ENCODE data around the gene ST7L. TPM values are rescaled to one million over a fixed set of nuclear protein-coding genes. Genes with fewer than 3 reads are reported as not detected.

The ST7L gene
- total RNA-seq, 3 donors from 2014 or later (not counting 1 experiment from before 2014, with no cell fraction given), result 23.5 to 32.3 (median 30.1) TPM

DNA sequence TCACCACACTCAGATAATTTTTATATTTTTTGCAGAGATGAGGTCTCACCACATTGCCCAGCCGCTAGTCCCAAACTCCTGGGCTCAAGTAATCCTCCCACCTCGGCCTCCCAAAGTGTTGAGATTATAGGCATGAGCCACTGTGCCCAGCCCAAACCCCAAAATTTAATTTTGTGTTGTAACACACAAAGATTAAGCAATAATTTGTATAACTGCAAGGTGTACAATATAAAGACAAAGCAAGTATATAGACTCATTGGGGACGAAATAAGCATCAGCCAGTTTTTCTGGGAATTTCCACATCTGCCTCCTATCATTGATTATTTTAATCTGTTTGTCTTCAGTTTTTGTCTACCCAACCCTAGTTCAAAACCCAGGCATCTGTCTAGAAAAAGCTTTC, 42.7 kb downstream of the ST7L start:
- Histone ChIP-seq H3K27ac (ENCODE audit: low read length) (no peak overlapping the region), H3K36me3 (ENCODE audit: control insufficient read depth, insufficient read depth, low read length) (peaks cover 6% of the 10 kb centered on the region), H3K27me3 (ENCODE audit: control insufficient read depth, insufficient read depth, low read length) (no peaks in the 10 kb centered on the region), H3K4me1 (ENCODE audit: control insufficient read depth, insufficient read depth, low read length) (no peaks in the 10 kb centered on the region), H3K4me3 (ENCODE audit: low read length) (no peak overlapping the region), H3K9me3 (ENCODE audit: control insufficient read depth, insufficient read depth, low read length) (no peaks in the 10 kb centered on the region)
- WGBS (ENCODE audit: insufficient coverage), result 84% methylated on average over 3 of the region's 3 CpGs
- no peaks in the 10 kb centered on the region for H3K36me3 Mint-ChIP-seq
- H3K4me3 Mint-ChIP-seq, result no peak overlapping the region
- H3K9me3 Mint-ChIP-seq, result no peaks in the 10 kb centered on the region
- intact Hi-C loops (cut with micrococcal nuclease), result no loop called here
- no peak for ATAC-seq
- TF ChIP-seq, protein P1, sequence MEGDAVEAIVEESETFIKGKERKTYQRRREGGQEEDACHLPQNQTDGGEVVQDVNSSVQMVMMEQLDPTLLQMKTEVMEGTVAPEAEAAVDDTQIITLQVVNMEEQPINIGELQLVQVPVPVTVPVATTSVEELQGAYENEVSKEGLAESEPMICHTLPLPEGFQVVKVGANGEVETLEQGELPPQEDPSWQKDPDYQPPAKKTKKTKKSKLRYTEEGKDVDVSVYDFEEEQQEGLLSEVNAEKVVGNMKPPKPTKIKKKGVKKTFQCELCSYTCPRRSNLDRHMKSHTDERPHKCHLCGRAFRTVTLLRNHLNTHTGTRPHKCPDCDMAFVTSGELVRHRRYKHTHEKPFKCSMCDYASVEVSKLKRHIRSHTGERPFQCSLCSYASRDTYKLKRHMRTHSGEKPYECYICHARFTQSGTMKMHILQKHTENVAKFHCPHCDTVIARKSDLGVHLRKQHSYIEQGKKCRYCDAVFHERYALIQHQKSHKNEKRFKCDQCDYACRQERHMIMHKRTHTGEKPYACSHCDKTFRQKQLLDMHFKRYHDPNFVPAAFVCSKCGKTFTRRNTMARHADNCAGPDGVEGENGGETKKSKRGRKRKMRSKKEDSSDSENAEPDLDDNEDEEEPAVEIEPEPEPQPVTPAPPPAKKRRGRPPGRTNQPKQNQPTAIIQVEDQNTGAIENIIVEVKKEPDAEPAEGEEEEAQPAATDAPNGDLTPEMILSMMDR (IDR thresholded peaks at IDR 0.05), result no peak
- no peak for DNase-seq
- no peak overlapping the region for H3K27ac Mint-ChIP-seq
- no peaks in the 10 kb centered on the region for H3K4me1 Mint-ChIP-seq
- H3K27me3 Mint-ChIP-seq (ENCODE audit: low read depth in 2 of 2), result no peaks in the 10 kb centered on the region

DNA sequence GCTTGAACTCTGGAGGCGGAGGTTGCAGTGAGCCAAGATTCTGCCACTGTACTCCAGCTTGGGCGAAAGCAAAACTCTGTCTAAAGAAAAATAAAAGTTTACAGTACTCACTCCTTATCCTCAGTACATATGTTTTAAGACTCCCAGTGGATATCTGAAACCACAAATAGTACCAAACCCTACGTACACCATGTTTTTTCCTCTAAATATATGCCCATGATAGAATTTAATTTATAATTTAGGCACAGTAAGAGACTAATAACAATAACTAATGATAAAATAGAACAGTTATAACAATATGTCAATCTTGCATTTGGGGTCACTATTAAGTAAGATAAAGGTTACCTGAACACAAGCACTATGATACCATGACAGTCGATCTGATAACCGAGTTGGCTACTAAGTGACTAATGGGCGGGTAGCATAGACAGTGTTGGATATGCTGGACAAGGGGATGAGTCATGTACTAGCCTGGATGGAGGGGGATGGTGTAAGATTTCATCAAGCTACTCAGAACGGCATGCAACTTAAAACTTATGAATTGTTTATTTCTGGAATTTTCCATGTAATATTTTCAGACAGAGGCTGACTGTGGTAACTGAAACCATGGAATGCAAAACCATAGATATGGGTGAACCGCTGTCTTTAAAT, 43.7 kb downstream of the ST7L start:
- H3K36me3 ChIP-seq (ENCODE audit: control insufficient read depth, insufficient read depth, low read length), result peaks cover 6% of the 10 kb centered on the region
- no peak overlapping the region for H3K27ac ChIP-seq (ENCODE audit: low read length)
- no peak overlapping the region for H3K4me3 ChIP-seq (ENCODE audit: low read length)
- intact Hi-C loops (cut with micrococcal nuclease), result no loop called here
- TF ChIP-seq, protein P1 (IDR thresholded peaks at IDR 0.05), result no peak
- H3K27me3 Mint-ChIP-seq (ENCODE audit: low read depth in 2 of 2), result no peaks in the 10 kb centered on the region
- ATAC-seq (no peak), DNase-seq (no peak)
- no peaks in the 10 kb centered on the region for H3K27me3 ChIP-seq (ENCODE audit: control insufficient read depth, insufficient read depth, low read length)
- no peaks in the 10 kb centered on the region for H3K36me3 Mint-ChIP-seq
- no peaks in the 10 kb centered on the region for H3K9me3 ChIP-seq (ENCODE audit: control insufficient read depth, insufficient read depth, low read length)
- no peaks in the 10 kb centered on the region for H3K4me1 Mint-ChIP-seq
- no peaks in the 10 kb centered on the region for H3K4me1 ChIP-seq (ENCODE audit: control insufficient read depth, insufficient read depth, low read length)
- H3K27ac Mint-ChIP-seq, result no peak overlapping the region
- 95% methylated on average over 7 of the region's 8 CpGs for WGBS (ENCODE audit: insufficient coverage)
- H3K9me3 Mint-ChIP-seq, result no peaks in the 10 kb centered on the region
- H3K4me3 Mint-ChIP-seq, result no peak overlapping the region

DNA sequence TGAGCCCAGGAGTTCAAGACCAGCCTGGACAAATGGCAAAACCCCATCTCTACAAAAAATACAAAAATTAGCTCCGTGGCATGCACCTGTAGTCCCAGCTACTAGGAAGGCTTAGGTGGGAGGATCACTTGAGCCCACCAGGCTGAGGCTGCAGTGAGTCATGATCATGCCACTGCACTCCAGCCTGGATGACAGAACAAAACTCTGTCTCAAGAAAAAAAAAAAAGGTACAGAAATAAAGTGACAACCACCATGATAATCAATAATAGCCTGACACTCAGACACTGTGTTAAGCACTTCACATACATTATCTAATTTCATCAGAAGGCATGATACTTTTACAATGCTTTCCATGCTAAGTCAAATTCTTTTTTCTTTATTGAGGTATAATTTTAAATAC, 53.1 kb downstream of the ST7L start:
- TF ChIP-seq, protein P1 (IDR thresholded peaks at IDR 0.05), result no peak
- WGBS (ENCODE audit: insufficient coverage), result 100% methylated on average over 1 of the region's 1 CpG
- Histone ChIP-seq H3K4me3 (ENCODE audit: low read length) (no peak overlapping the region), H3K27ac (ENCODE audit: low read length) (no peak overlapping the region), H3K36me3 (ENCODE audit: control insufficient read depth, insufficient read depth, low read length) (no peaks in the 10 kb centered on the region), H3K4me1 (ENCODE audit: control insufficient read depth, insufficient read depth, low read length) (no peaks in the 10 kb centered on the region), H3K27me3 (ENCODE audit: control insufficient read depth, insufficient read depth, low read length) (no peaks in the 10 kb centered on the region), H3K9me3 (ENCODE audit: control insufficient read depth, insufficient read depth, low read length) (no peaks in the 10 kb centered on the region)
- intact Hi-C loops (cut with micrococcal nuclease), result no loop called here
- H3K36me3 Mint-ChIP-seq, result no peaks in the 10 kb centered on the region
- H3K4me3 Mint-ChIP-seq, result no peak overlapping the region
- DNase-seq (no peak), ATAC-seq (no peak)
- no peak overlapping the region for H3K27ac Mint-ChIP-seq
- H3K27me3 Mint-ChIP-seq (ENCODE audit: low read depth in 2 of 2), result no peaks in the 10 kb centered on the region
- H3K4me1 Mint-ChIP-seq, result no peaks in the 10 kb centered on the region
- no peaks in the 10 kb centered on the region for H3K9me3 Mint-ChIP-seq

DNA sequence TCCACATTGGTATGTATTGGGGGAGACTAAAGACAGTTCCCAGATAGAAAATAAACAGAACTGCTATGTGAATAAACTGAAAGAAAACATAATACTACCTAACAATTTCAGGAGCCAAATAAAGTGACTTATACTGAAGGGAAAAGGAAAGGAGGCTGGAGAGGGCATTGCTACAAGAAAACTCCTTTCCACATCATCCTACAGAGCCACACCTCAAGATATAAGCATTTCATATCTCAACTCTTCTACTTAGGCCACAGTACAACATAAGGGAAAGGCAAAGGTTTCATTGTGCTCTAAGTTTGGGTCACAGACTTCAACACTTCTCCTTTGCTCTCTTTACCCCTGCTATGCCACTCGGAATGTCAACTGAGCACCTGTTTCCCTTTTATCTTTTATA, 54.9 kb downstream of the ST7L start:
- TF ChIP-seq, protein P1 (IDR thresholded peaks at IDR 0.05), result no peak
- Mint-ChIP-seq H3K36me3 (no peaks in the 10 kb centered on the region), H3K27me3 (ENCODE audit: low read depth in 2 of 2) (no peaks in the 10 kb centered on the region), H3K4me3 (no peak overlapping the region), H3K9me3 (no peaks in the 10 kb centered on the region), H3K4me1 (no peaks in the 10 kb centered on the region), H3K27ac (no peak overlapping the region)
- no peak for DNase-seq
- intact Hi-C loops (cut with micrococcal nuclease), result no loop called here
- no peaks in the 10 kb centered on the region for H3K4me1 ChIP-seq (ENCODE audit: control insufficient read depth, insufficient read depth, low read length)
- H3K4me3 ChIP-seq (ENCODE audit: low read length), result no peak overlapping the region
- no CpG with 5 or more reads among the region's 1 CpG for WGBS (ENCODE audit: insufficient coverage)
- H3K36me3 ChIP-seq (ENCODE audit: control insufficient read depth, insufficient read depth, low read length), result no peaks in the 10 kb centered on the region
- H3K9me3 ChIP-seq (ENCODE audit: control insufficient read depth, insufficient read depth, low read length), result no peaks in the 10 kb centered on the region
- no peak for ATAC-seq
- no peaks in the 10 kb centered on the region for H3K27me3 ChIP-seq (ENCODE audit: control insufficient read depth, insufficient read depth, low read length)
- H3K27ac ChIP-seq (ENCODE audit: low read length), result no peak overlapping the region

Data from natural killer cell (primary cell).